Measurements from ENCODE around the gene DIAPH2. TPM values are rescaled to one million over a fixed set of nuclear protein-coding genes. Genes with fewer than 3 reads are reported as not detected.
"Not testable (repeated sequence)": the region's sequence is repeated elsewhere in the genome, so short reads cannot be mapped to it uniquely, and the experiment has no call there.

Gene DIAPH2
- total RNA-seq (2014; rRNA removed; shearing (Covaris generic)) = 4.1 and 6.3 TPM in 2 replicates

- DNase-seq (ENCODE audit: low spot score) = peak; percentile 75
Measured at GRCh38 chrX:96684339-96685209, at the start of gene DIAPH2. Gene DIAPH2 (plus strand): TSS chrX:96684842.

GRCh38 chrX:96650023-96650422 lies 34.6 kb upstream of the DIAPH2 start:
- no peak for DNase-seq (ENCODE audit: low spot score)

- no peak for DNase-seq (ENCODE audit: low spot score)
Measured at GRCh38 chrX:96655947-96656623, 28.6 kb upstream of the DIAPH2 start.

- DNase-seq (ENCODE audit: low spot score) = no peak
Measured at GRCh38 chrX:96682516-96682915, 2.1 kb upstream of the DIAPH2 start.

GRCh38 chrX:96683997-96684338 lies 674 bp upstream of the DIAPH2 start:
- no peak for DNase-seq (ENCODE audit: low spot score)

- peak; percentile 31 for DNase-seq (ENCODE audit: low spot score)
Measured at GRCh38 chrX:96685210-96686099, 813 bp downstream of the DIAPH2 start.

- no peak for DNase-seq (ENCODE audit: low spot score)
Measured at GRCh38 chrX:96687776-96688175, 3.1 kb downstream of the DIAPH2 start.

GRCh38 chrX:96688789-96689188 lies 4.1 kb downstream of the DIAPH2 start:
- DNase-seq (ENCODE audit: low spot score) = no peak

GRCh38 chrX:96689991-96690390 lies 5.3 kb downstream of the DIAPH2 start:
- DNase-seq (ENCODE audit: low spot score) = no peak

GRCh38 chrX:96692454-96692853 lies 7.8 kb downstream of the DIAPH2 start:
- no peak for DNase-seq (ENCODE audit: low spot score)

- DNase-seq (ENCODE audit: low spot score) = no peak
Measured at GRCh38 chrX:96692890-96693289, 8.2 kb downstream of the DIAPH2 start.

GRCh38 chrX:96693407-96693806 lies 8.8 kb downstream of the DIAPH2 start:
- no peak for DNase-seq (ENCODE audit: low spot score)

- no peak for DNase-seq (ENCODE audit: low spot score)
Measured at GRCh38 chrX:96696462-96696861, 11.8 kb downstream of the DIAPH2 start.

- no peak for DNase-seq (ENCODE audit: low spot score)
Measured at GRCh38 chrX:96700625-96701024, 16.0 kb downstream of the DIAPH2 start.

GRCh38 chrX:96703379-96703778 lies 18.7 kb downstream of the DIAPH2 start:
- no peak for DNase-seq (ENCODE audit: low spot score)

- DNase-seq (ENCODE audit: low spot score) = no peak
Measured at GRCh38 chrX:96703816-96704215, 19.2 kb downstream of the DIAPH2 start.

GRCh38 chrX:96704629-96705028 lies 20.0 kb downstream of the DIAPH2 start:
- no peak for DNase-seq (ENCODE audit: low spot score)

- DNase-seq (ENCODE audit: low spot score) = no peak
Measured at GRCh38 chrX:96705905-96706304, 21.3 kb downstream of the DIAPH2 start.

GRCh38 chrX:96707804-96708203 lies 23.2 kb downstream of the DIAPH2 start:
- DNase-seq (ENCODE audit: low spot score) = no peak

- DNase-seq (ENCODE audit: low spot score) = no peak
Measured at GRCh38 chrX:96710031-96710430, 25.4 kb downstream of the DIAPH2 start.

- no peak for DNase-seq (ENCODE audit: low spot score)
Measured at GRCh38 chrX:96713303-96713702, 28.7 kb downstream of the DIAPH2 start.

GRCh38 chrX:96714393-96714792 lies 29.8 kb downstream of the DIAPH2 start:
- not testable (repeated sequence) for DNase-seq (ENCODE audit: low spot score)
